NB4 (cell line): ENCODE data around the gene MIS12.

Experiments used
- DNase-seq: peaks from one replicate; pipeline ENCODE4 v3.0.0; 2010; ENCODE audit warnings: low read depth
- H3K4me3 ChIP-seq: one replicate; pipeline ENCODE4 v1.5.1; 2011; ENCODE audit warnings: mild to moderate bottlenecking, low read depth, low read length, moderate library complexity
- MYC ChIP-seq: IDR thresholded peaks from 2 replicates; pipeline ENCODE4 v1.6.1; 2011; ENCODE audit warnings: low read depth, low read length
- POLR2A ChIP-seq: IDR thresholded peaks from 2 replicates; pipeline ENCODE4 v1.6.1; 2011; ENCODE audit warnings: mild to moderate bottlenecking; ENCODE audit not compliant: insufficient read length; ENCODE audit errors: extremely low read depth
- TF ChIP-seq, protein P1 (sequence below): IDR thresholded peaks from 2 replicates; pipeline ENCODE4 v1.6.1; 2011; ENCODE audit warnings: low read depth, low read length
- TF ChIP-seq, protein P2 (sequence below): IDR thresholded peaks from one replicate; pipeline ENCODE4 v1.5.1; 2012; ENCODE audit warnings: low read depth, low read length

MIS12 gene

GRCh38 chr17:5481451-5481850 lies 4.9 kb upstream of the MIS12 start:
- TF ChIP-seq MYC (no peak), POLR2A (no peak)
- TF ChIP-seq, protein P1, sequence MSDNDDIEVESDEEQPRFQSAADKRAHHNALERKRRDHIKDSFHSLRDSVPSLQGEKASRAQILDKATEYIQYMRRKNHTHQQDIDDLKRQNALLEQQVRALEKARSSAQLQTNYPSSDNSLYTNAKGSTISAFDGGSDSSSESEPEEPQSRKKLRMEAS, result no peak
- TF ChIP-seq, protein P2, sequence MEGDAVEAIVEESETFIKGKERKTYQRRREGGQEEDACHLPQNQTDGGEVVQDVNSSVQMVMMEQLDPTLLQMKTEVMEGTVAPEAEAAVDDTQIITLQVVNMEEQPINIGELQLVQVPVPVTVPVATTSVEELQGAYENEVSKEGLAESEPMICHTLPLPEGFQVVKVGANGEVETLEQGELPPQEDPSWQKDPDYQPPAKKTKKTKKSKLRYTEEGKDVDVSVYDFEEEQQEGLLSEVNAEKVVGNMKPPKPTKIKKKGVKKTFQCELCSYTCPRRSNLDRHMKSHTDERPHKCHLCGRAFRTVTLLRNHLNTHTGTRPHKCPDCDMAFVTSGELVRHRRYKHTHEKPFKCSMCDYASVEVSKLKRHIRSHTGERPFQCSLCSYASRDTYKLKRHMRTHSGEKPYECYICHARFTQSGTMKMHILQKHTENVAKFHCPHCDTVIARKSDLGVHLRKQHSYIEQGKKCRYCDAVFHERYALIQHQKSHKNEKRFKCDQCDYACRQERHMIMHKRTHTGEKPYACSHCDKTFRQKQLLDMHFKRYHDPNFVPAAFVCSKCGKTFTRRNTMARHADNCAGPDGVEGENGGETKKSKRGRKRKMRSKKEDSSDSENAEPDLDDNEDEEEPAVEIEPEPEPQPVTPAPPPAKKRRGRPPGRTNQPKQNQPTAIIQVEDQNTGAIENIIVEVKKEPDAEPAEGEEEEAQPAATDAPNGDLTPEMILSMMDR, result no peak
- H3K4me3 ChIP-seq, result no peak overlapping the region
- DNase-seq, result no peak

DNA sequence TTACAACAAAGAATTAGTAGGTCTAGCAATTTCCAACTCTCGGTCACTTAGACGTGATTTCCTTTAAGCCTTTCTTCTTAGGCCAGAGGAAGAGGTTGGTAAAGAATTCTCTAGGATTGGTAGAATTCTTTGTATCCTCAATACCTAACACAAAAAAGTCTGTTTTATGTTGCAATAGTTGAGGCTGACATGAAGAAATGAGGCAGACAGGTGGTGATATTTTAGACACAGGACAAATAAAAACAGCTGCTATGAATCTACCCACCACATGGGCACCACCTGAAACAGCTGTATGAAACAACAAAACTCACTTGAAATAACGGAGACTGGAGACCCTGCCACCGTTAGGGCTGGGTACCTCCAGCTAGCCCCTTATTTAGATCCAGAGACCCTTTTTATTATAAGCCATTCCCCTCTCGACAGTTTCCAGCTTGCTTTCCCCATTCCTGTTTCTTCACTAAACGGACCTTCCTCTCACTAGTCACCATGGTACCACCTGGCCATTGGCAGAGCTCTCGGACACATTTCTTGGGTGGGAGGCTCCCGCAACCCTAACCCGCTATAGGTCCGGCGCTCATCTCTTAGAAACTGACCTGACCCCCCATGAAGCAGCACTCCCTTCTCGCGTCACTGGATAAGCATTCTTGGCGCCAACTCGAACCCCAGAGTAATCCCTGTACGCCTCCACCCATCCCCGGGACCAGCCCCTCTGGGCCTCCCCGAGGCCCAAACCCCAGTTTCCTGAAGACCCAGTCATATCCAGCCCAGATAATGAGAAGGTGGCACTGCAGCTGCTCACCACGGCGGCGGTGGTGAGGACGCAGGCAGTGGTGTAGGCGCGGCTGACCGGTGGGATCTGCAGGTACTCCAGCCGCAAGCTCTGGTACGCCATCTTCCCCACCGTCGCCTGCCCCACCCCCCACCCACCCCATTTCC lies 828 bp upstream of the MIS12 start, which contains the start of gene DERL2:
Gene DERL2 (minus strand): TSS at position 909 of the 936 bp plus-strand sequence. CDS start 17 bp downstream, at position 892.
- H3K4me3 ChIP-seq, result peak within 1 kb of the TSS; percentile 93
- no peak for TF ChIP-seq MYC
- TF ChIP-seq, protein P2, result no peak
- TF ChIP-seq, protein P1, result no peak
- no peak for TF ChIP-seq POLR2A
- peak; percentile 44 for DNase-seq

DNA sequence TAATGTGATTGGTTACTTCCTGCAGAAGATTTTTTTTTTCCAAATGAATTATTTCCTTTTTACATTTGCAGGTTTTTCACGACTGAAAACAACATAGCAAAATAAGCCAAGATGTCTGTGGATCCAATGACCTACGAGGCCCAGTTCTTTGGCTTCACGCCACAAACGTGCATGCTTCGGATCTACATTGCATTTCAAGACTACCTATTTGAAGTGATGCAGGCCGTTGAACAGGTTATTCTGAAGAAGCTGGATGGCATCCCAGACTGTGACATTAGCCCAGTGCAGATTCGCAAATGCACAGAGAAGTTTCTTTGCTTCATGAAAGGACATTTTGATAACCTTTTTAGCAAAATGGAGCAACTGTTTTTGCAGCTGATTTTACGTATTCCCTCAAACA lies 2.4 kb downstream of the MIS12 start:
- TF ChIP-seq, protein P2, result no peak
- TF ChIP-seq MYC, result no peak
- no peak for TF ChIP-seq POLR2A
- TF ChIP-seq, protein P1, result no peak
- DNase-seq, result no peak
- H3K4me3 ChIP-seq, result no peak overlapping the region

- TF ChIP-seq, protein P1, result no peak
- TF ChIP-seq POLR2A (no peak), MYC (no peak)
- TF ChIP-seq, protein P2, result no peak
- no peak for DNase-seq
- H3K4me3 ChIP-seq, result no peak overlapping the region
These were observed 6.6 kb downstream of the MIS12 start for GRCh38 chr17:5492970-5493369.

- no peak for TF ChIP-seq POLR2A
- TF ChIP-seq, protein P1, result no peak
- TF ChIP-seq, protein P2, result no peak
- TF ChIP-seq MYC, result no peak
- no peak overlapping the region for H3K4me3 ChIP-seq
- no peak for DNase-seq
These were observed 13.3 kb downstream of the MIS12 start for GRCh38 chr17:5499476-5500231.
